Common myeloid progenitor, CD34-positive (primary cell): Measurements from ENCODE around the gene ZNF574.
A peak's percentile ranks its signal among the peaks of the same experiment; 100 is the strongest.

Source experiments
- CTCF ChIA-PET: fragments of 350-600 bp; sonication (Branson Sonifier 250); formaldehyde crosslinking; loops from one replicate; lab custom pipeline; 2021; ENCODE audit warnings: antibody characterized with exemption; lab: Charles Lee
- POLR2A ChIA-PET: fragments of 350-600 bp; sonication (Branson Sonifier 250); formaldehyde crosslinking; loops from one replicate; lab custom pipeline; 2021; ENCODE audit warnings: antibody characterized with exemption; lab: Charles Lee
- DNase-seq, 3 donors: peaks; one replicate each; pipeline versions ENCODE4 v3.0.0 to v3.0.0-alpha.2; 2013
- H3K27ac ChIP-seq, 2 experiments: 1 replicate in 1 of 2; 2 replicates in 1 of 2; pipeline ENCODE4 v1.7.0; 2013; ENCODE audit warnings: inconsistent platforms in 2 of 2, low read length in 2 of 2, mild to moderate bottlenecking in 2 of 2, low read depth in 1 of 2, moderate library complexity in 1 of 2; ENCODE audit not compliant: severe bottlenecking in 2 of 2, insufficient read depth in 1 of 2, poor library complexity in 1 of 2
- H3K27me3 ChIP-seq, 5 experiments: replicated peaks in 2 of 5; 1 replicate in 3 of 5; 2 replicates in 2 of 5; pipeline versions ENCODE4 v1.6.1 to v1.7.0; 2013; ENCODE audit warnings: low read length in 4 of 5, mild to moderate bottlenecking in 2 of 5, moderate library complexity in 2 of 5, inconsistent platforms in 1 of 5; ENCODE audit not compliant: insufficient read depth in 5 of 5, control insufficient read depth in 4 of 5
- H3K36me3 ChIP-seq, 4 experiments: 1 replicate in 2 of 4; 2 replicates in 2 of 4; pipeline versions ENCODE4 v1.6.1 to v1.7.0; 2013; ENCODE audit warnings: low read length in 3 of 4, control low read depth in 1 of 4, mild to moderate bottlenecking in 1 of 4; ENCODE audit not compliant: control insufficient read depth in 4 of 4, insufficient read depth in 4 of 4
- H3K4me1 ChIP-seq, 4 experiments: 1 replicate in 3 of 4; 2 replicates in 1 of 4; pipeline versions ENCODE4 v1.6.1 to v1.7.1; 2013; ENCODE audit warnings: low read length in 3 of 4, mild to moderate bottlenecking in 3 of 4, control low read depth in 1 of 4, inconsistent platforms in 1 of 4, moderate library complexity in 1 of 4; ENCODE audit not compliant: control insufficient read depth in 4 of 4, insufficient read depth in 4 of 4; ENCODE audit errors: control extremely low read depth in 1 of 4
- H3K4me3 ChIP-seq, 7 experiments: 1 replicate in 4 of 7; 2 replicates in 3 of 7; pipeline versions ENCODE4 v1.5.1 to v1.7.0; 2013; ENCODE audit warnings: mild to moderate bottlenecking in 7 of 7, low read length in 6 of 7, moderate library complexity in 6 of 7, inconsistent platforms in 2 of 7, low read depth in 2 of 7, control low read depth in 1 of 7; ENCODE audit not compliant: insufficient read depth in 4 of 7, control insufficient read depth in 1 of 7; ENCODE audit errors: extremely low read depth in 1 of 7
- H3K9me3 ChIP-seq, 5 experiments: 1 replicate in 4 of 5; 2 replicates in 1 of 5; pipeline versions ENCODE4 v1.6.1 to v1.7.1; 2013; ENCODE audit warnings: low read length in 4 of 5, mild to moderate bottlenecking in 2 of 5, inconsistent platforms in 1 of 5, low read depth in 1 of 5, moderate library complexity in 1 of 5; ENCODE audit not compliant: control insufficient read depth in 4 of 5, insufficient read depth in 2 of 5; ENCODE audit errors: control extremely low read depth in 1 of 5
- WGBS: methylation state at CpG from one replicate; pipeline ENCODE4 v1.1.5; 2013; ENCODE audit not compliant: insufficient coverage; 5-methylcytosine and 5-hydroxymethylcytosine counted together

Gene ZNF574

GRCh38 chr19:42114412-42114811, 38.4 kb downstream of the ZNF574 start:
- no peak overlapping the region for H3K27ac ChIP-seq

GRCh38 chr19:42115219-42115618, 39.3 kb downstream of the ZNF574 start:
- no peak overlapping the region for H3K27ac ChIP-seq

More at GRCh38 chr19:42114412-42114811, 38.4 kb downstream of the ZNF574 start:
- peaks cover 4 to 23% (median 8%) of the 10 kb centered on the region in 4 experiments for H3K36me3 ChIP-seq
- no peaks in the 10 kb centered on the region for H3K27me3 ChIP-seq
- ChIA-PET CTCF (interaction anchor here (1.1 to 6.9 kb wide), 7 partner anchors 10 to 69 kb away, joined by 3 to 69 read pairs (median 6); partner anchors contain the start of gene POU2F2), POLR2A (no interaction called here)
- no peaks in the 10 kb centered on the region for H3K9me3 ChIP-seq
- 85% methylated on average over 6 of the region's 7 CpGs for WGBS
- H3K4me3 ChIP-seq, result no peak overlapping the region
- peaks cover 0 to 8% (median 1%) of the 10 kb centered on the region in 4 experiments for H3K4me1 ChIP-seq
- no peak for DNase-seq

GRCh38 chr19:42115705-42116104, 39.7 kb downstream of the ZNF574 start:
- ChIA-PET CTCF (interaction anchor here (0.6 to 3.8 kb wide), 6 partner anchors 9 to 24 kb away, joined by 3 to 17 read pairs (median 4); partner anchors contain the start of gene POU2F2), POLR2A (no interaction called here)
- no peaks in the 10 kb centered on the region for H3K27me3 ChIP-seq
- peaks cover 4 to 23% (median 8%) of the 10 kb centered on the region in 4 experiments for H3K36me3 ChIP-seq
- peaks cover 3 to 11% (median 5%) of the 10 kb centered on the region in 4 experiments for H3K4me1 ChIP-seq
- no peaks in the 10 kb centered on the region for H3K9me3 ChIP-seq
- no peak overlapping the region for H3K27ac ChIP-seq
- WGBS, result 100% methylated on average over 2 of the region's 4 CpGs
- no peak for DNase-seq
- no peak overlapping the region for H3K4me3 ChIP-seq

More at GRCh38 chr19:42115219-42115618, 39.3 kb downstream of the ZNF574 start:
- Histone ChIP-seq H3K4me1 (peaks cover 0 to 8% (median 2%) of the 10 kb centered on the region in 4 experiments), H3K9me3 (no peaks in the 10 kb centered on the region), H3K27me3 (no peaks in the 10 kb centered on the region), H3K36me3 (peaks cover 4 to 23% (median 8%) of the 10 kb centered on the region in 4 experiments), H3K4me3 (no peak overlapping the region)
- ChIA-PET CTCF (interaction anchor here (1.1 to 3.8 kb wide), 5 partner anchors 10 to 24 kb away, joined by 3 to 17 read pairs (median 5); partner anchors contain the start of gene POU2F2), POLR2A (no interaction called here)
- no peak for DNase-seq
- 100% methylated on average over 4 of the region's 4 CpGs for WGBS

- Histone ChIP-seq H3K4me1 (peaks cover 10 to 19% (median 13%) of the 10 kb centered on the region in 4 experiments), H3K9me3 (no peaks in the 10 kb centered on the region), H3K27me3 (no peaks in the 10 kb centered on the region), H3K27ac (no peak overlapping the region), H3K4me3 (no peak overlapping the region), H3K36me3 (peaks cover 4 to 23% (median 8%) of the 10 kb centered on the region in 4 experiments)
- ChIA-PET POLR2A (no interaction called here), CTCF (interaction anchor here (1.8 to 2.6 kb wide), 2 partner anchors 7 to 15 kb away, joined by 7 to 10 read pairs; no protein-coding TSS in a partner anchor)
- 97% methylated on average over 17 of the region's 20 CpGs for WGBS
- no peak for DNase-seq
These were observed 40.5 kb downstream of the ZNF574 start for GRCh38 chr19:42116308-42117075.

GRCh38 chr19:42117076-42117475, 41.1 kb downstream of the ZNF574 start:
- no peaks in the 10 kb centered on the region for H3K9me3 ChIP-seq
- DNase-seq, result no peak
- 93% methylated on average over 6 of the region's 6 CpGs for WGBS
- H3K4me3 ChIP-seq, result no peak overlapping the region
- no peak overlapping the region for H3K27ac ChIP-seq
- CTCF ChIA-PET, result interaction anchor here (1.8 to 2.6 kb wide), 2 partner anchors 8 to 16 kb away, joined by 7 to 10 read pairs; no protein-coding TSS in a partner anchor
- peaks cover 4 to 23% (median 8%) of the 10 kb centered on the region in 4 experiments for H3K36me3 ChIP-seq
- H3K27me3 ChIP-seq, result no peaks in the 10 kb centered on the region
- peaks cover 10 to 25% (median 19%) of the 10 kb centered on the region in 4 experiments for H3K4me1 ChIP-seq
- POLR2A ChIA-PET, result no interaction called here

GRCh38 chr19:42120276-42120980, 44.5 kb downstream of the ZNF574 start:
- peaks cover 10 to 35% (median 34%) of the 10 kb centered on the region in 4 experiments for H3K4me1 ChIP-seq
- POLR2A ChIA-PET, result no interaction called here
- no peaks in the 10 kb centered on the region for H3K9me3 ChIP-seq
- CTCF ChIA-PET, result interaction anchor here (0.7 to 7.6 kb wide), 7 partner anchors 9 to 124 kb away, joined by 3 to 68 read pairs (median 3); no protein-coding TSS in a partner anchor
- WGBS, result 94% methylated on average over 4 of the region's 10 CpGs
- H3K4me3 ChIP-seq, result peak overlapping the region in 1 of 7 experiments; percentile 23
- peaks cover 4 to 22% (median 5%) of the 10 kb centered on the region in 4 experiments for H3K36me3 ChIP-seq
- peak overlapping the region; percentile 27 to 82 for H3K27ac ChIP-seq
- H3K27me3 ChIP-seq, result no peaks in the 10 kb centered on the region
- no peak for DNase-seq
